A673 (cell line): ENCODE measurements around the gene MFSD2B. TPM values are rescaled to one million over a fixed set of nuclear protein-coding genes. Genes with fewer than 3 reads are reported as not detected.
A peak's percentile ranks its signal among the peaks of the same experiment; 100 is the strongest.

Experiments used
- BruUV-seq: library from RNA; stranded (reverse); fragments of 400-500 nt; replicated peaks from 2 replicates; lab custom pipeline; 2021; lab: Mats Ljungman, UMichigan
- CTCF ChIA-PET: fragments of 300-600 bp; sonication (Branson Sonifier 250); formaldehyde crosslinking; loops from one replicate; lab custom pipeline; 2022; ENCODE audit warnings: antibody characterized with exemption; lab: Charles Lee
- POLR2A ChIA-PET: fragments of 300-600 bp; sonication (Branson Sonifier 250); formaldehyde crosslinking; loops from one replicate; lab custom pipeline; 2022; ENCODE audit warnings: antibody characterized with exemption; ENCODE audit not compliant: low non-redundant PET; lab: Charles Lee
- DNase-seq: peaks from one replicate; pipeline ENCODE4 v3.0.0-alpha.2; 2015; ENCODE audit warnings: low spot score
- H3K27ac ChIP-seq: fragments of 200-600 bp; sonication (generic); 2 replicates; pipeline ENCODE4 v1.5.1; 2016; ENCODE audit warnings: mixed run types, low read depth, mild to moderate bottlenecking, mixed read lengths, antibody characterized with exemption, low read length; ENCODE audit not compliant: poor library complexity, severe bottlenecking
- H3K27me3 ChIP-seq: fragments of 200-600 bp; sonication (generic); replicated peaks from 2 replicates; pipeline ENCODE4 v1.6.1; 2017; ENCODE audit warnings: mixed run types, low read depth, mild to moderate bottlenecking, mixed read lengths, antibody characterized with exemption, low read length; ENCODE audit not compliant: insufficient read depth, poor library complexity
- H3K36me3 ChIP-seq: fragments of 200-600 bp; sonication (generic); 2 replicates; pipeline ENCODE4 v1.6.1; 2016; ENCODE audit warnings: mixed run types, mild to moderate bottlenecking, mixed read lengths, antibody characterized with exemption, low read length; ENCODE audit not compliant: insufficient read depth, poor library complexity, severe bottlenecking
- H3K4me1 ChIP-seq: fragments of 200-600 bp; sonication (generic); 2 replicates; pipeline ENCODE4 v1.6.1; 2017; ENCODE audit warnings: mixed run types, mild to moderate bottlenecking, mixed read lengths, antibody characterized with exemption, low read length; ENCODE audit not compliant: insufficient read depth, poor library complexity, severe bottlenecking
- H3K4me3 ChIP-seq: fragments of 200-600 bp; sonication (generic); 2 replicates; pipeline ENCODE4 v1.5.1; 2016; ENCODE audit warnings: low read depth, mixed run types, mild to moderate bottlenecking, mixed read lengths, low read length; ENCODE audit not compliant: poor library complexity, severe bottlenecking
- H3K9me3 ChIP-seq: fragments of 200-600 bp; sonication (generic); 2 replicates; pipeline ENCODE4 v1.6.1; 2016; ENCODE audit warnings: mixed run types, low read depth, mild to moderate bottlenecking, mixed read lengths, antibody characterized with exemption, low read length; ENCODE audit not compliant: poor library complexity, severe bottlenecking
- EZH2 ChIP-seq: fragments of 200-600 bp; sonication (generic); IDR thresholded peaks from 2 replicates; pipeline ENCODE4 v1.6.1; 2017; ENCODE audit warnings: borderline replicate concordance, low read depth, mild to moderate bottlenecking, mixed read lengths, antibody characterized with exemption, low read length; ENCODE audit not compliant: poor library complexity, severe bottlenecking
- intact Hi-C: fragments of 100-400 bp; cut with micrococcal nuclease; formaldehyde crosslinking; loops from one replicate; pipeline ENCODE4 v1.10.0; 2022; ENCODE audit not compliant: unreplicated experiment
- total RNA-seq: library from RNA; stranded (reverse); gene quantifications from 2 replicates; pipeline ENCODE4 v1.2.3, GENCODE V29; 2021
- TF ChIP-seq, protein P1 (sequence below): fragments of 300-800, 200-600 bp; sonication (generic); conservative IDR thresholded peaks from 2 replicates; pipeline ENCODE4 v1.5.1; 2017; ENCODE audit warnings: low read depth, mild to moderate bottlenecking, antibody characterized with exemption, low read length, moderate library complexity, mixed read lengths

MFSD2B gene
- total RNA-seq, 1 experiment from 2014 or later, result not detected

DNA sequence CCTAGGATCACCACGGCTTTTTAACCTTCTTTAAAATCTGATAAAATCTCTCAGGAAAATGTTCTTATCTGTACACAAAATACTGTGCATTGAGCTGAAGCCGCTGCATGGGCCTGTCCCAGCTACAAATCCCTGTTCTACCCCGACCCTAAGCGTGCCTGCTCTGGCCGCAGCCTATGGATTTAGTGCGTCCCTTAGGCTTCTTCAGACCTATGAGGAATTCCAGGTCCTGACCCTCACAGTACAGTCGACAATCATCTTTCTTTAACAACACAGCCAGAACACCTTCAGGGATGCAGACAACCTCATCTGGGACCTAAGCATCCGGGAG lies 37.8 kb downstream of the MFSD2B start:
- H3K27me3 ChIP-seq, result no peaks in the 10 kb centered on the region
- TF ChIP-seq, protein P1, sequence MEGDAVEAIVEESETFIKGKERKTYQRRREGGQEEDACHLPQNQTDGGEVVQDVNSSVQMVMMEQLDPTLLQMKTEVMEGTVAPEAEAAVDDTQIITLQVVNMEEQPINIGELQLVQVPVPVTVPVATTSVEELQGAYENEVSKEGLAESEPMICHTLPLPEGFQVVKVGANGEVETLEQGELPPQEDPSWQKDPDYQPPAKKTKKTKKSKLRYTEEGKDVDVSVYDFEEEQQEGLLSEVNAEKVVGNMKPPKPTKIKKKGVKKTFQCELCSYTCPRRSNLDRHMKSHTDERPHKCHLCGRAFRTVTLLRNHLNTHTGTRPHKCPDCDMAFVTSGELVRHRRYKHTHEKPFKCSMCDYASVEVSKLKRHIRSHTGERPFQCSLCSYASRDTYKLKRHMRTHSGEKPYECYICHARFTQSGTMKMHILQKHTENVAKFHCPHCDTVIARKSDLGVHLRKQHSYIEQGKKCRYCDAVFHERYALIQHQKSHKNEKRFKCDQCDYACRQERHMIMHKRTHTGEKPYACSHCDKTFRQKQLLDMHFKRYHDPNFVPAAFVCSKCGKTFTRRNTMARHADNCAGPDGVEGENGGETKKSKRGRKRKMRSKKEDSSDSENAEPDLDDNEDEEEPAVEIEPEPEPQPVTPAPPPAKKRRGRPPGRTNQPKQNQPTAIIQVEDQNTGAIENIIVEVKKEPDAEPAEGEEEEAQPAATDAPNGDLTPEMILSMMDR, result no peak
- TF ChIP-seq EZH2, result no peak
- CTCF ChIA-PET, result interaction anchor here (1.5 kb wide), 1 partner anchor 36 kb away, joined by 9 read pairs; the partner anchor contains the start of gene TP53I3
- DNase-seq, result peak; percentile 22
- POLR2A ChIA-PET, result interaction anchor here (0.6 kb wide), 1 partner anchor 23 kb away, joined by 3 read pairs; no protein-coding TSS in a partner anchor
- intact Hi-C loops, result no loop called here
- BruUV-seq, result no TSS peak
- H3K36me3 ChIP-seq, result no peaks in the 10 kb centered on the region
- peak overlapping the region; percentile 81 for H3K4me3 ChIP-seq
- H3K4me1 ChIP-seq, result peaks cover 17% of the 10 kb centered on the region
- no peak overlapping the region for H3K27ac ChIP-seq
- H3K9me3 ChIP-seq, result no peaks in the 10 kb centered on the region

DNA sequence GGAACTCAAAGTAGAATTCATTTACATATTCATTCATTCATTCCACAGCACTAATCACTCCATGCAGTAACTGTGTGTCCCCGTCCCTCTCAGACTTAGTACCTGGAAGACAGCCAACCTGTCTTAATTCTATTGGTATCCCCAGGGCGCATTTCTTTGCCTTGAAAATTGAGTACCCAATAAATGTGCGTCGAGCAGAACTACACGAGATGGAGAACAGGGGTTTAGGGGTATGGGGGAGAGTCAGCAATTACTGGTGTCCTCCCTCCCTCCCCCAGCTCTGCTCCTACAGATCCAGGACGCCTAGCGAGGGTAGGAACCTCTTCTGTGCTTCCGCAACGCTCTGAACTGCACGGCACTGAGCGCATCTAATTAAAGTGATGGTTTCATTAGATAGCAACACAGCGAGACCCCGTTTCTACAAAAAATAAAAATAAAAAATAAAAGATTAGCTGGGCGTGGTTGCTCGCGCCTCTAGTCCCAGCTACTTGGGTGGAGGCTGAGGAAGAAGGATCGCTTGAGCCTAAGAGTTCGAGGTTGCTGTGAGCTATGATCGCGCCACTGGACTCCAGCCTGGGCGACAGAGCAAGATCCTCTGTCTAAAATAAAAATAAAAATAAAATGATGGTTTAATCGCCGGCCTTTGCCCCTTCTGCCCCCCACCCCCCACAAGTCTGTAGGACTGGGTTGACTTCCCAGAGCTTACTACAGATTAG lies 39.0 kb downstream of the MFSD2B start:
- peak overlapping the region; percentile 91 for H3K4me3 ChIP-seq
- intact Hi-C loops, result no loop called here
- ChIA-PET POLR2A (interaction anchor here (0.6 kb wide), 1 partner anchor 1971 kb away, joined by 3 read pairs; no protein-coding TSS in a partner anchor), CTCF (no interaction called here)
- no peaks in the 10 kb centered on the region for H3K27me3 ChIP-seq
- no peak overlapping the region for H3K27ac ChIP-seq
- TF ChIP-seq, protein P1, result no peak
- TF ChIP-seq EZH2, result no peak
- H3K4me1 ChIP-seq, result peaks cover 17% of the 10 kb centered on the region
- H3K9me3 ChIP-seq, result no peaks in the 10 kb centered on the region
- H3K36me3 ChIP-seq, result no peaks in the 10 kb centered on the region
- BruUV-seq, result no TSS peak
- peak; percentile 66 for DNase-seq

DNA sequence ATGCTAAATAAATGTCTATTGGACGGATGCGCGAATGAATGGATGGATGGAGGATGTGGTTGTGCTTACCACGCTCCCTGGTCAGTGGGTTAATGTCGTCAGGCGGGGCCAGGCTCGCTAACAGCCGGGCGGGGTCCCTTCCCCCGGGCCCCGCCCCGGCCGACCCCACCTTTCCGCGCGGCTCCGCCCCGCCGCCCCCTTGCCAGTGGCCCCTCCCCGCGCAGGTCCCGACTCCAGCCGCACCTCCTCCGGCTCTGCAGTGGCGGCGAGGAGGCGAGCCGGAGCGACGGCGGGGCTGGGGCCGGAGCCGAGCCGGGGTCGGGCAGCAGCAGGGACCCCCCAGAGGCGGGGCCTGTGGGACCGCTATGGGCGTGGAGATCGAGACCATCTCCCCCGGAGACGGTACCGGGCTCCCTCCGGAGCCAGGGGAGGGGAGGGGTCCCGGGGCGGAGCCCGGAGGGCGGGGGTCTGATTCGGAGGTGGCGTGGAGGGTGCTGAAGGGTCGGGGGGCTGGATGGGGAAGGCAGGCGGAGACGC lies 39.7 kb downstream of the MFSD2B start, which contains the start of gene FKBP1B:
TSS of gene FKBP1B (plus strand) at position 257 of the 537 bp plus-strand sequence. CDS start at position 366, 109 bp downstream.
- peaks cover 17% of the 10 kb centered on the region for H3K4me1 ChIP-seq
- H3K36me3 ChIP-seq, result no peaks in the 10 kb centered on the region
- TF ChIP-seq, protein P1, result no peak
- TF ChIP-seq EZH2, result no peak
- peak within 1 kb of the TSS; percentile 91 for H3K4me3 ChIP-seq
- peak; percentile 47 for DNase-seq
- H3K27me3 ChIP-seq, result no peaks in the 10 kb centered on the region
- intact Hi-C loops, result no loop called here
- ChIA-PET CTCF (no interaction called here), POLR2A (no interaction called here)
- H3K27ac ChIP-seq, result no peak within 1 kb of the TSS
- no TSS peak for BruUV-seq
- no peaks in the 10 kb centered on the region for H3K9me3 ChIP-seq
